Measurements from ENCODE around the gene ZNF841.
"Not testable (repeated sequence)": the region's sequence is repeated elsewhere in the genome, so short reads cannot be mapped to it uniquely, and the experiment has no call there.

ZNF841 gene

GRCh38 chr19:52066258-52066863 is 29.2 kb downstream of the ZNF841 start:
- no peak for DNase-seq

GRCh38 chr19:52065399-52065798 is 30.2 kb downstream of the ZNF841 start:
- DNase-seq = no peak

GRCh38 chr19:52056480-52056879 is 39.1 kb downstream of the ZNF841 start:
- not testable (repeated sequence) for DNase-seq

- not testable (repeated sequence) for DNase-seq
These were observed 43.8 kb downstream of the ZNF841 start for GRCh38 chr19:52051736-52052135.

GRCh38 chr19:52048555-52049501 is 46.7 kb downstream of the ZNF841 start, which contains the start of gene ZNF432:
Gene ZNF432, minus strand, starts transcription at chr19:52048838. Its CDS starts 1,970 bp downstream, at chr19:52046868.
- peak; percentile 86 to 87 for DNase-seq

- no peak for DNase-seq
These were observed 56.4 kb downstream of the ZNF841 start for GRCh38 chr19:52039169-52039568.

- DNase-seq = no peak
These were observed 61.4 kb downstream of the ZNF841 start for GRCh38 chr19:52034051-52034728.

GRCh38 chr19:52028780-52029123 is 66.8 kb downstream of the ZNF841 start:
- DNase-seq = no peak

- peak; percentile 83 to 85 for DNase-seq
These were observed 67.4 kb downstream of the ZNF841 start, which contains the start of gene ZNF614 for GRCh38 chr19:52028027-52028779. Gene ZNF614, minus strand, starts transcription at chr19:52028379. Its CDS starts 2,634 bp downstream, at chr19:52025745.

GRCh38 chr19:52026255-52026990 is 69.1 kb downstream of the ZNF841 start:
- DNase-seq = not testable (repeated sequence)

GRCh38 chr19:52024478-52024877 is 71.1 kb downstream of the ZNF841 start:
- DNase-seq = not testable (repeated sequence)

GRCh38 chr19:52022193-52022592 is 73.4 kb downstream of the ZNF841 start:
- DNase-seq = no peak

GRCh38 chr19:52020506-52020905 is 75.1 kb downstream of the ZNF841 start:
- no peak for DNase-seq
